ENCODE data around the gene SLC2A11. TPM values are rescaled to one million over a fixed set of nuclear protein-coding genes. Genes with fewer than 3 reads are reported as not detected.
A peak's percentile ranks its signal among the peaks of the same experiment; 100 is the strongest.

SLC2A11 gene, protein sequence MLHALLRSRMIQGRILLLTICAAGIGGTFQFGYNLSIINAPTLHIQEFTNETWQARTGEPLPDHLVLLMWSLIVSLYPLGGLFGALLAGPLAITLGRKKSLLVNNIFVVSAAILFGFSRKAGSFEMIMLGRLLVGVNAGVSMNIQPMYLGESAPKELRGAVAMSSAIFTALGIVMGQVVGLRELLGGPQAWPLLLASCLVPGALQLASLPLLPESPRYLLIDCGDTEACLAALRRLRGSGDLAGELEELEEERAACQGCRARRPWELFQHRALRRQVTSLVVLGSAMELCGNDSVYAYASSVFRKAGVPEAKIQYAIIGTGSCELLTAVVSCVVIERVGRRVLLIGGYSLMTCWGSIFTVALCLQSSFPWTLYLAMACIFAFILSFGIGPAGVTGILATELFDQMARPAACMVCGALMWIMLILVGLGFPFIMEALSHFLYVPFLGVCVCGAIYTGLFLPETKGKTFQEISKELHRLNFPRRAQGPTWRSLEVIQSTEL
- polyA plus RNA-seq (2013, experiment 1 of 4): 22.2 TPM
- polyA plus RNA-seq (2013, experiment 2 of 4): 22.9 TPM
- polyA plus RNA-seq (2013, experiment 3 of 4): 10.7 TPM
- 15.8 TPM for polyA plus RNA-seq (2013, experiment 4 of 4)

DNA sequence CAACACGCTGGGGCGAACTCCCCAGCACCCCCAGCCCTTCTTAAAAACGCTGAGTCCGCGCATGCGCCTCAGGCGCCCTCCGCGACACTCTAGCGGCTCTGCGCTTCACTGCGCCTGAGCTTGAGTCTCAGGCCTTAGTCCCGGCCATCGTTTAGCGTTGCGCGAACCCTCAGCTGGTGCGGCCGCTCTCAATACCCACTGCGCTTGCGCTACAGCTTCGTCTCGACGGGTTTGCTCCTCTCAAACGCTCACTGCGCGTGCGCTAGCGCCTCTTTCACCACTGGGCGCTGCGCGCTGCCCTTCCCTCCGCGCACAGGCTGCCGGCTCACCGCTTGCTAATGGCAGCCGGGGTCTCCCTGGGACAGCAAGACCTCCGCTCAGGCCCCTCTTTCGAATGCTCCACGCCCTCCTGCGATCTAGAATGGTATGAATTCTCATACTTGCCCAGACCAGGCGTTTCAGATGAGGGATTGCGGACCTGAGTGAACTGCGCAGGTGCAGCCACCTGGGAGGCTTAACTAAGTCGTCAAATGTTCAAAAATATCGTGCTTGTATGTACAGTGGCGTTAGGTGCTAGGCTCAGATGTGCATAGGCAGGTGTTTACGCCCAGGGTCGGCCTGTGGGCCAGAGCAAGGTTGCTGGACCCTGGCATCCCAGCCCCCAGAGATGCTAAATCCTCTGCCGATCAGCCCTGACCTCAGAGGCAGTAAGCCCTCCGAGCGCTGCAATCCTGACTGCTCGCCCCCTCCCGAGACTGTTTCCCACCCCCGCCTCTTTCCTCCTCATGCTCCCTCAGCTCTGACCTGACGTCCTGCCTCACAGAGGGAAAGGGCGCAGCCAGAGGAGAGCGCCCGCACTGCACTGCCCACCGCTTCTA is at the start of gene SLC2A11:
Gene SLC2A11, plus strand, starts transcription at position 270 of the 878 bp plus-strand sequence. Its CDS starts 125 bp downstream, at position 395.
- Histone ChIP-seq H3K27me3 (ENCODE audit: control insufficient read depth, insufficient read depth, low read length, poor library complexity, severe bottlenecking) (peaks cover 7% of the 10 kb centered on the region), H3K27ac (ENCODE audit: insufficient read depth, low read depth, low read length, poor library complexity, severe bottlenecking) (peak within 1 kb of the TSS; percentile 74), H3K4me1 (ENCODE audit: control insufficient read depth, insufficient read depth, low read length) (peaks cover 4% of the 10 kb centered on the region), H3K4me3 (ENCODE audit: insufficient read depth, low read depth, low read length) (peak within 1 kb of the TSS; percentile 94), H3K9me3 (ENCODE audit: control insufficient read depth, low read length) (no peaks in the 10 kb centered on the region), H3K36me3 (ENCODE audit: control insufficient read depth, insufficient read depth, low read length) (no peaks in the 10 kb centered on the region)
- 1% methylated on average over 60 of the region's 60 CpGs for WGBS, 2 experiments

DNA sequence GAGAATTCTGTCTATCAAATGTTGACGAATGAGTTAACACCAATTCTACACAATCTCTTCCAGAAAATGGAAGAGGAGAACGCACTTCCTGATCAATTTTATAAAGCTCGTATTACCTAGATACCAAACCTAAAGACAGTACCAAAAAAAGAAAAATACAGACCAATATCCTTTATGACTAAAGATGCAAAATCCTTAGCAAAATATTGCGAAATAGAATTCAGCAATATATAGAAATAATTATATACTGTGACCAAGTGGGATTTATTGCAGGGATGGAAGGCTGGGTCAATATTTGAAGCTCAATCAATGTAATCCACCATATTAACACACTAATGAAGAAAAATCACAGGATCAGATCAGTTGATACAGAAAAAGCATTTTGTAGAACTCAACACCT is 45.3 kb upstream of the SLC2A11 start:
- Histone ChIP-seq H3K27me3 (ENCODE audit: control insufficient read depth, insufficient read depth, low read length, poor library complexity, severe bottlenecking) (no peaks in the 10 kb centered on the region), H3K36me3 (ENCODE audit: control insufficient read depth, insufficient read depth, low read length) (peaks cover 33% of the 10 kb centered on the region), H3K4me3 (ENCODE audit: insufficient read depth, low read depth, low read length) (no peak overlapping the region), H3K4me1 (ENCODE audit: control insufficient read depth, insufficient read depth, low read length) (no peaks in the 10 kb centered on the region), H3K27ac (ENCODE audit: insufficient read depth, low read depth, low read length, poor library complexity, severe bottlenecking) (no peak overlapping the region), H3K9me3 (ENCODE audit: control insufficient read depth, low read length) (no peaks in the 10 kb centered on the region)
- WGBS, 2 experiments: 91 to 96% methylated on average over 3 of the region's 4 CpGs

DNA sequence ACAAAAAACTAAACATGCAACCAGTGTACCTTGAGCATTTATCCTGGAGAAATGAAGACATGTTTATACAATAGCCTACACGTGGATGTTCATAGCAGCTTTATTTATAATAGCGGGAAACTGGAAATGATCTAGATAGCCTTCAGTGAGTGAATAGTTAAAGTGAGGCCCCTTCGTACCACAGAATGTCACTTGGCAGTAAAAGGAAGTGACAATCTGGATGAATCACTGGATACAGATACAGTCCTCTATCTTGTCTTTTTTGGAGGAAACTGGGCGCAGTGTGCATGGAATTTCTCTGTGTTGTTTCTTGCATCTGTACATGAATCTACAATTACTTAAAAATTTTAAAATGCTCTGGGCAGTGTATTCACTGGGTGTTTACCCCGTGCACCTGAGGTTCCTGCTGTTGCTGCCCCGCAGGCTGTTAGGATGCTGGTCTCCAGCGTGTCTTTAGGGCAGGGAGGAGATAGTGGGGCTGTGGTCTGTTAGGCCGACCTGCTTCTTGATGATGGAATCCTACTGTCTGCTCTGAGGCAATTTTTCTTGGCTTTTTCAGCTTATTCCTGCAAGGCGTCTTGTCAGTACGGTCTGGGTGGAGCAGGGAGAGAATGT is 42.0 kb upstream of the SLC2A11 start:
- H3K27ac ChIP-seq (ENCODE audit: insufficient read depth, low read depth, low read length, poor library complexity, severe bottlenecking): no peak overlapping the region
- H3K36me3 ChIP-seq (ENCODE audit: control insufficient read depth, insufficient read depth, low read length): peaks cover 58% of the 10 kb centered on the region
- H3K4me3 ChIP-seq (ENCODE audit: insufficient read depth, low read depth, low read length): no peak overlapping the region
- no peaks in the 10 kb centered on the region for H3K27me3 ChIP-seq (ENCODE audit: control insufficient read depth, insufficient read depth, low read length, poor library complexity, severe bottlenecking)
- no peaks in the 10 kb centered on the region for H3K9me3 ChIP-seq (ENCODE audit: control insufficient read depth, low read length)
- H3K4me1 ChIP-seq (ENCODE audit: control insufficient read depth, insufficient read depth, low read length): no peaks in the 10 kb centered on the region
- 85 to 88% methylated on average over 10 of the region's 10 CpGs for WGBS, 2 experiments

DNA sequence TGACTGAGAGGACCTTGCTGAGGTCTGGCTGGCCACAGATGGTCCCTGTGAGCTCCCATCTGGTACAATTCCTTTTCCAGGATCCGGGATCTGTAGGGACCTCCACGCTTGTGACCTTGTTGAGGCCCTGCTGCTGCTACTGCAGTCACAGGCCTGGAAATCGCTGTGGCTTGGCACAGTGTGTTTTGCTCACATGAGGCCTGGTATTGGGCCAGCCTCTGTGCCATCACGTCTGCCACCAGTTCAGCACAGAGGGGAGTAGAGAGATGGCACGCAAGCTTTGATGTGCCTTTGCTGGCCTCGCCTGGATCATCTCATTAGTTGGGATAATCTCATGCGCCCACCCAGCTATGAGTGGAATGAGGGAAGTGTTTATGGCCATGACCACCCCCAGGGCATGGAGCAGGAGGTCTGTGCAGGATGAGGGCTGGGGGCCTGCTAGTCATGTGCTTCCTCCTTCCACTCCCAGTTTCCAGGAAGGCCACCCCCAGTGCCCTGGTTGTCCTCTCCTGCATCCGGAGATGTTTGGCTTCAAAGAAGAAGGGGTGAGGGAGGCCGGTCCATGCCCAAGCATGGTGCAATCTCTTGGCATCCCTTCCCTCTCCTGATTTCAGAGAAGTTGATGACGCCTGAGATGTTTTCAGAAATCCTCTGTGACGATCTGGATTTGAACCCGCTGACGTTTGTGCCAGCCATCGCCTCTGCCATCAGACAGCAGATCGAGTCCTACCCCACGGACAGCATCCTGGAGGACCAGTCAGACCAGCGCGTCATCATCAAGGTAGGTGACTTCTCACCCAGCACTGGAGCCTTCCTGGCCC is 41.3 kb upstream of the SLC2A11 start:
- no peaks in the 10 kb centered on the region for H3K27me3 ChIP-seq (ENCODE audit: control insufficient read depth, insufficient read depth, low read length, poor library complexity, severe bottlenecking)
- H3K4me3 ChIP-seq (ENCODE audit: insufficient read depth, low read depth, low read length): no peak overlapping the region
- H3K4me1 ChIP-seq (ENCODE audit: control insufficient read depth, insufficient read depth, low read length): no peaks in the 10 kb centered on the region
- 90 to 91% methylated on average over 18 of the region's 18 CpGs for WGBS, 2 experiments
- no peaks in the 10 kb centered on the region for H3K9me3 ChIP-seq (ENCODE audit: control insufficient read depth, low read length)
- H3K36me3 ChIP-seq (ENCODE audit: control insufficient read depth, insufficient read depth, low read length): peaks cover 61% of the 10 kb centered on the region
- H3K27ac ChIP-seq (ENCODE audit: insufficient read depth, low read depth, low read length, poor library complexity, severe bottlenecking): no peak overlapping the region

DNA sequence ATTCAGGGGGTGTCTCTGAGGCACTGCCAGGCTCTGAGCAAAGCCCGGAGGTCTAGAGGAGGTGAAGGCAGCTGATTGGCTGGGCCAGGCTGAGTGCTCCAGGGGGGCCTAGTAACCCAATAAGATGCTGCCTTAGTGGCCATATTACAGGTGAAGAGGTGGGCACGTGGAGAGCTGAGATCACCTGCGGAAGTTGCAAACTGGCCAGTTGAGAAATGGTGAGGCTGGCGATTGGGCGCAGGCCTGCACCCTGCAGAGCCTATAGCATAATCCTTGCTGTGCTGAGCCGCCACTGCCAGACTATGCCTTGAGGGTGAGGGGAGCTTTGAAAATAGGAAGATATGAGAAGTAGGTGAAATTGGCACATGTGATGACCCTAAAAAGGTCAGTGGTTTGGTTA is 40.5 kb upstream of the SLC2A11 start:
- Histone ChIP-seq H3K4me3 (ENCODE audit: insufficient read depth, low read depth, low read length) (no peak overlapping the region), H3K36me3 (ENCODE audit: control insufficient read depth, insufficient read depth, low read length) (peaks cover 61% of the 10 kb centered on the region), H3K9me3 (ENCODE audit: control insufficient read depth, low read length) (no peaks in the 10 kb centered on the region), H3K27ac (ENCODE audit: insufficient read depth, low read depth, low read length, poor library complexity, severe bottlenecking) (no peak overlapping the region), H3K27me3 (ENCODE audit: control insufficient read depth, insufficient read depth, low read length, poor library complexity, severe bottlenecking) (no peaks in the 10 kb centered on the region), H3K4me1 (ENCODE audit: control insufficient read depth, insufficient read depth, low read length) (no peaks in the 10 kb centered on the region)
- 95 to 96% methylated on average over 6 of the region's 6 CpGs for whole genome bisulfite sequencing, 2 experiments

DNA sequence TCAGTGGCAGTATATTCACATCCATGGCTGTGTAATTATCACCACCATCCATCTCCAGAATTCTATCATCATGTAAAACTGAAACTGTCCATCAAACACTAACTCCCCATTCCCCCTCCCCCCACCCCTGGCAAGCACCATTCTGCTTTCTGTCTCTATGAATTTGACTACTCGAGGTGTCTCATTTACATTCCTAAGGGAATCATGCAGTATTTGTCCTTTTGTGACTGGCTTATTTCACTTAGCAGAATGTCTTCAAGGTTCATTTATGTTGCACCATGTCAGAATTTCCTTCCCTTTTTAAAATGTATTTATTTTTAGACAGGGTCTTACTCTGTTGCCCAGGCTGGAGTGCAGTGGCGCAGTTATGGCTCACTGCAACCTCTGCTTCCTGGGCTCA is 39.1 kb upstream of the SLC2A11 start:
- H3K9me3 ChIP-seq (ENCODE audit: control insufficient read depth, low read length): no peaks in the 10 kb centered on the region
- H3K4me1 ChIP-seq (ENCODE audit: control insufficient read depth, insufficient read depth, low read length): no peaks in the 10 kb centered on the region
- no peak overlapping the region for H3K27ac ChIP-seq (ENCODE audit: insufficient read depth, low read depth, low read length, poor library complexity, severe bottlenecking)
- H3K27me3 ChIP-seq (ENCODE audit: control insufficient read depth, insufficient read depth, low read length, poor library complexity, severe bottlenecking): no peaks in the 10 kb centered on the region
- peaks cover 68% of the 10 kb centered on the region for H3K36me3 ChIP-seq (ENCODE audit: control insufficient read depth, insufficient read depth, low read length)
- no peak overlapping the region for H3K4me3 ChIP-seq (ENCODE audit: insufficient read depth, low read depth, low read length)
- WGBS, 2 experiments: 96 to 98% methylated on average over 2 of the region's 2 CpGs

DNA sequence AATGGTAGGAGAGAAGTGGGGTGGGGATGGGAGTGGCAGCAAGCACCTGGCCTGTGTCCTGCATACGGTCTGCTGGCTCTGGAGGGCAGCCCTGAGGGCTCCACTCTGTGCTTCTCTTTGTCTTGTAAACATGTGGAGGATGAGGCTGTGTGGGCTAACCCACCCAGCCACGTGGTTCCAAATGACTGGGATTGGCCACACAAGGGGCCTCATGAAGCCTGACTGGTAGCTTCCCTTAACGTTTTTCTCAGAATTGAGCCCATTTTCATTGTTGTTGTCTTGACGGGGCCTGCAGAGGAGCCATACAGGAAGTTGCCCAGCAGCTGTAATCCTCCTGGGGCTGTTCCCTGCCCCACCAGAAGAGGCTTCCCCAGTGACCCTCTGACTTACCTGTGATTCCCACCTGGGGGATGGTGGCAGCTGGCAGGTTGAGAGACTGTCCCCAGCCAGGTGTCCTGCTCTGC is 36.9 kb upstream of the SLC2A11 start:
- no peak overlapping the region for H3K27ac ChIP-seq (ENCODE audit: insufficient read depth, low read depth, low read length, poor library complexity, severe bottlenecking)
- H3K27me3 ChIP-seq (ENCODE audit: control insufficient read depth, insufficient read depth, low read length, poor library complexity, severe bottlenecking): no peaks in the 10 kb centered on the region
- no peak overlapping the region for H3K4me3 ChIP-seq (ENCODE audit: insufficient read depth, low read depth, low read length)
- 75 to 80% methylated on average over 4 of the region's 4 CpGs for WGBS, 2 experiments
- no peaks in the 10 kb centered on the region for H3K4me1 ChIP-seq (ENCODE audit: control insufficient read depth, insufficient read depth, low read length)
- peaks cover 70% of the 10 kb centered on the region for H3K36me3 ChIP-seq (ENCODE audit: control insufficient read depth, insufficient read depth, low read length)
- no peaks in the 10 kb centered on the region for H3K9me3 ChIP-seq (ENCODE audit: control insufficient read depth, low read length)

DNA sequence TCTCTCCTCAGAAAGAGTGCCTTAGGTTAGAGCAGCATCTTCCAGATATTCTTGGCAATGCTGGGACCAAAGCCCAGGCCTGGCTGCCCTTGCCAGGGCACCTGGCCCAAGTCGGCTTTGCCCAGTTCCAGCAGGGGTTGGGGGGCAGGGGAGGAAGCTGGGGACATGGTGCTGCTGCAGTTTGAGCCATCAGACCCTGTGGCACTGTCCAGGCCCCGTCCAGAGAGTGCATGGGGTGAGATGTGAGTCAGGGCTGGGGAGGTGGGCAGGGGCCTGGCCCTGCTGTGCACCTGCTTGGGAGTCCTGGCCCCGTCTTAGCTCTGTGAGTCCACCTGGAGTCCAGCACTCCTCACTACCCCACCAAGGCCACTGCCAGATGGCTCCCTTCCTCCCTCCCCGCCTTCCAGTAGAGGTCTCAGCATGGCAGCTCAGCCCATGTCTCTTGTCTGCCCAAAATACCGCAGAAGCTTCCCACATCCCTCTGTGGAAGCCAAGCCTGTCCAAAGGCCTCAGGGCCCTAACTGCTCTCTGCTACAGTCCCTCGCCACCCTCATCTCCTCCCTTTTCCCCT is 35.5 kb upstream of the SLC2A11 start:
- Histone ChIP-seq H3K4me3 (ENCODE audit: insufficient read depth, low read depth, low read length) (no peak overlapping the region), H3K27me3 (ENCODE audit: control insufficient read depth, insufficient read depth, low read length, poor library complexity, severe bottlenecking) (no peaks in the 10 kb centered on the region), H3K36me3 (ENCODE audit: control insufficient read depth, insufficient read depth, low read length) (peaks cover 65% of the 10 kb centered on the region), H3K4me1 (ENCODE audit: control insufficient read depth, insufficient read depth, low read length) (peaks cover 2% of the 10 kb centered on the region), H3K27ac (ENCODE audit: insufficient read depth, low read depth, low read length, poor library complexity, severe bottlenecking) (no peak overlapping the region), H3K9me3 (ENCODE audit: control insufficient read depth, low read length) (no peaks in the 10 kb centered on the region)
- WGBS, 2 experiments: 93 to 94% methylated on average over 6 of the region's 6 CpGs

DNA sequence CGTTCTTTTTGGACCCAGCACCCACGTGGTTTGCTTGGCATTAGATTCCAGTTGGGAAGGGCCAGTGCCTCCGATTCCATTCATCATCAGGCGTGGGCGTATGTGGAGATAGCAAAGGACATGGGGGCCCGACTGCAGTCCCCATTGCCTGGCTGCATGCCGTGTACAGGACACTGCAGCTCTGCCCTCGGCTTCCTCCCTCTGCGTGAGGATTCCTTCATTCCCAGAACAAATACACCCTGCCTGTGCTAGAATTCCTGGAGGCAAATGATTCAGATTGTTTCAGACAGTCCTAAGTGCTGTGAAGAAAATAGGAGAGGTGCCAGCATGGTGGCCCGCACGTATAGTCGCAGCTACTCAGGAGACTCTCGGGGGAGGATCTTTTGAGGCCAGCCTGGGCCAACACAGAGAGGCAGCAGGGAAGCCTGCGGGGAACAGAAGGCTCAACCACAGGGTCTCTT is 34.3 kb upstream of the SLC2A11 start:
- no peak overlapping the region for H3K4me3 ChIP-seq (ENCODE audit: insufficient read depth, low read depth, low read length)
- WGBS, 2 experiments: 94 to 96% methylated on average over 14 of the region's 14 CpGs
- no peaks in the 10 kb centered on the region for H3K9me3 ChIP-seq (ENCODE audit: control insufficient read depth, low read length)
- peaks cover 2% of the 10 kb centered on the region for H3K4me1 ChIP-seq (ENCODE audit: control insufficient read depth, insufficient read depth, low read length)
- H3K27me3 ChIP-seq (ENCODE audit: control insufficient read depth, insufficient read depth, low read length, poor library complexity, severe bottlenecking): no peaks in the 10 kb centered on the region
- no peak overlapping the region for H3K27ac ChIP-seq (ENCODE audit: insufficient read depth, low read depth, low read length, poor library complexity, severe bottlenecking)
- H3K36me3 ChIP-seq (ENCODE audit: control insufficient read depth, insufficient read depth, low read length): peaks cover 60% of the 10 kb centered on the region
